DMS153 treated with DMSO at 0.1 percent for 48 hours (cell line): Measurements from ENCODE around the gene OR9Q1.

Source experiments
- DNase-seq: peaks from one replicate; lab custom pipeline; 2025; ENCODE audit not compliant: unreplicated experiment; lab: John Stamatoyannopoulos, UW

Gene OR9Q1

GRCh38 chr11:58227956-58228615, 204.4 kb downstream of the OR9Q1 start:
- no peak for DNase-seq
